Glutamatergic neuron (in vitro differentiated cells): ENCODE results near the gene FAXDC2. TPM values are rescaled to one million over a fixed set of nuclear protein-coding genes. Genes with fewer than 3 reads are reported as not detected.

Experiments used
- DNase-seq: peaks from one replicate; pipeline ENCODE4 v3.0.0; 2022
- H3K27ac Mint-ChIP-seq: one replicate; pipeline ENCODE4 v1.8.0; 2020; ENCODE audit warnings: mild to moderate bottlenecking, mixed read lengths, inconsistent platforms; ENCODE audit not compliant: unreplicated experiment
- H3K27me3 Mint-ChIP-seq: one replicate; pipeline ENCODE4 v1.8.0; 2020; ENCODE audit warnings: mild to moderate bottlenecking, moderate library complexity, mixed read lengths, inconsistent platforms; ENCODE audit not compliant: unreplicated experiment
- H3K36me3 Mint-ChIP-seq: one replicate; pipeline ENCODE4 v1.8.0; 2020; ENCODE audit warnings: mild to moderate bottlenecking, mixed read lengths, inconsistent platforms; ENCODE audit not compliant: unreplicated experiment
- H3K4me1 Mint-ChIP-seq: one replicate; pipeline ENCODE4 v1.8.0; 2020; ENCODE audit warnings: mild to moderate bottlenecking, low read depth, mixed read lengths, inconsistent platforms; ENCODE audit not compliant: unreplicated experiment
- H3K4me3 Mint-ChIP-seq: one replicate; pipeline ENCODE4 v1.8.0; 2020; ENCODE audit warnings: mild to moderate bottlenecking, mixed read lengths, inconsistent platforms; ENCODE audit not compliant: unreplicated experiment
- H3K9me3 Mint-ChIP-seq: one replicate; pipeline ENCODE4 v1.8.0; 2020; ENCODE audit warnings: mild to moderate bottlenecking, moderate library complexity, mixed read lengths, inconsistent platforms; ENCODE audit not compliant: unreplicated experiment
- total RNA-seq: library from RNA; stranded (reverse); fragmentation: NEBNext Ultra II Directional; extraction: Animal tissue kit (Norgen Biotek cat#: 25700); gene quantifications from one replicate; pipeline ENCODE4 v1.2.1, GENCODE V29; 2021; ENCODE audit not compliant: unreplicated experiment
- TF ChIP-seq, protein P1 (sequence below): fragments of 200-600 bp; sonication (generic); IDR thresholded peaks from one replicate; pipeline ENCODE4 v1.5.0; 2021; ENCODE audit not compliant: partially characterized antibody, unreplicated experiment

The FAXDC2 gene
- total RNA-seq, 1 donor from 2014 or later, result 0.66 TPM

DNA sequence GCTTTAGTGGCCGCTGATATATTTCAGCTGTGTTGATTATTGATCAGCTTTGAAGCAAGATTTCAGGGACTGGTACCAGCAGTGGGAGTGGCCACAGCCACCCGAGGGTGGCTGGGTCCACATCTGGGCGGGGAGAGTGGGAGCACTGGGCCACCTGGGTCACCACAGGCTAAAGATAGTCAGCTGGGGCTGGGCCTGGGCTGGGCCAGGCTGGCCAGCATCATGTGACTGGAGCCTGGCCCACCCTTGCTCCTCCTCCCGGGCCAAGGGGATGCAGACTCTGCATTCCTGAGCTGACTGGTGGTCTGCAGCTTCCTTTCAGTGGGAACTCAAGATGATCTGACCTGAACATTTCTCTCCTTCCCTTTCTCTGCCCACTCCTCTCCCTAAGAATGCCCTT, 68.1 kb downstream of the FAXDC2 start:
- TF ChIP-seq, protein P1, sequence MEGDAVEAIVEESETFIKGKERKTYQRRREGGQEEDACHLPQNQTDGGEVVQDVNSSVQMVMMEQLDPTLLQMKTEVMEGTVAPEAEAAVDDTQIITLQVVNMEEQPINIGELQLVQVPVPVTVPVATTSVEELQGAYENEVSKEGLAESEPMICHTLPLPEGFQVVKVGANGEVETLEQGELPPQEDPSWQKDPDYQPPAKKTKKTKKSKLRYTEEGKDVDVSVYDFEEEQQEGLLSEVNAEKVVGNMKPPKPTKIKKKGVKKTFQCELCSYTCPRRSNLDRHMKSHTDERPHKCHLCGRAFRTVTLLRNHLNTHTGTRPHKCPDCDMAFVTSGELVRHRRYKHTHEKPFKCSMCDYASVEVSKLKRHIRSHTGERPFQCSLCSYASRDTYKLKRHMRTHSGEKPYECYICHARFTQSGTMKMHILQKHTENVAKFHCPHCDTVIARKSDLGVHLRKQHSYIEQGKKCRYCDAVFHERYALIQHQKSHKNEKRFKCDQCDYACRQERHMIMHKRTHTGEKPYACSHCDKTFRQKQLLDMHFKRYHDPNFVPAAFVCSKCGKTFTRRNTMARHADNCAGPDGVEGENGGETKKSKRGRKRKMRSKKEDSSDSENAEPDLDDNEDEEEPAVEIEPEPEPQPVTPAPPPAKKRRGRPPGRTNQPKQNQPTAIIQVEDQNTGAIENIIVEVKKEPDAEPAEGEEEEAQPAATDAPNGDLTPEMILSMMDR, result no peak
- H3K4me3 Mint-ChIP-seq, result no peak overlapping the region
- no peak for DNase-seq

DNA sequence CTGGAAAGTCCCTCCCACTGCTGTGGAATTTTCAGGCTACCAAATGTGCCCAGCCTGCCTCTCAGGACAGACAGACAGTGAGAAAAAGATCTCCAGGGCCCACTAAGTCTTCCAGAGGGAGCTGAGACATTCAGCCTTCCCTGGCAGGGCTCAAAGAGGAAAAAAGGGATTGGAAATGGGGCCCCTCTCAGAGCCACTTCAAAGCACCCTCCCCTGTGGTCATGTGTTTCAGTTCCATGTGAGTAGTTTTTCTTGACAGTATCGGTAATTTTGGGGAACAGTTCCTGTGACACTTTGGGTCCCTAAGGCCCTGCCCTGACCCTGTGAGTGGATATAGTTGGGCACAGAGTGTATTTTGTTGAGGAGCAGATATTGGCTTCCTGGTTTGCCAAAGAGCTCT, 70.3 kb downstream of the FAXDC2 start:
- Mint-ChIP-seq H3K4me1 (peaks cover 14% of the 10 kb centered on the region), H3K4me3 (no peak overlapping the region), H3K36me3 (no peaks in the 10 kb centered on the region), H3K9me3 (peaks cover 6% of the 10 kb centered on the region), H3K27ac (no peak overlapping the region), H3K27me3 (no peaks in the 10 kb centered on the region)
- DNase-seq, result no peak
- TF ChIP-seq, protein P1, result no peak

More for the DNA sequence above, 68.1 kb downstream of the FAXDC2 start:
- Mint-ChIP-seq H3K27me3 (no peaks in the 10 kb centered on the region), H3K9me3 (peaks cover 6% of the 10 kb centered on the region), H3K36me3 (no peaks in the 10 kb centered on the region), H3K4me1 (peaks cover 16% of the 10 kb centered on the region), H3K27ac (no peak overlapping the region)

DNA sequence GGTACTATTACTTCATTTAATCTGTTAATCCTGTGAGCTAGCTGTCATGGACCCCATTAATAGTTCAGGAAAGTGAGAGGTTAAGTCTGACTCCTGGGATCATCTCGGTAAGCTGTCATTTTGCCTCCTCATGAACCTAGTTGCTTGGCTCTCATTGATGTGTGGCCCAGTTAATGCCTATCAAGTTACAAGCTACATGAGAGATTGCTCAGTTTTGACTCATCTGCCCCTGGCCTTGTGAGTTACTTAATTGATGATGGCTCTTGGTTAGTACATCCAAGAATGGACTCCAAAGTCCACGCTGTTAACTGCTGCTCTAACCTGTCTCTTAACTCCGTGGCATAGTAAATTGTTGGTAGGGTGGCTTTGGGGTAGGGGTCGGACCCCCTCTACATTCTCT, 71.3 kb downstream of the FAXDC2 start:
- peak overlapping the region; percentile 38 for H3K27ac Mint-ChIP-seq
- H3K9me3 Mint-ChIP-seq, result peaks cover 3% of the 10 kb centered on the region
- H3K4me1 Mint-ChIP-seq, result peaks cover 10% of the 10 kb centered on the region
- no peak for DNase-seq
- no peaks in the 10 kb centered on the region for H3K36me3 Mint-ChIP-seq
- H3K27me3 Mint-ChIP-seq, result peaks cover 1% of the 10 kb centered on the region
- TF ChIP-seq, protein P1, result no peak
- H3K4me3 Mint-ChIP-seq, result no peak overlapping the region

DNA sequence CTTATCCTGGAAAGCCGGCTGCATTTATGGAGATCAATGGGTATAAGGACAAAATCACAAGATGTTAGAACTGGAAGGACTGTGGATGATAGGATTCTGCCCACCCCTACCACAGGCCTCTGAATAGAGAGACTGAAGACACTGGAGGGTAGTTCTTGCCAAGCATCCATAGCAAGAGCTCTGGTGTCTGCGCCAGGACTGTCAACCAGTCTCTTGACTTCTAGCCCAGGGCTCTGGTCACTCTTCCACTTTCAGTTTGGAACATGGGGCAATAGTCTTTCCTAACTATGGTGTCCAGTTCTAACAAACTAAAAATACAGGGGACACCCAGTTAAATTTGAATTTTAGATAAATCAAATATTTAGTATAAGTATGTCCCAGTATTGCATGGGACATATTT, 71.9 kb downstream of the FAXDC2 start:
- Mint-ChIP-seq H3K9me3 (peaks cover 2% of the 10 kb centered on the region), H3K27ac (no peak overlapping the region), H3K4me1 (peaks cover 7% of the 10 kb centered on the region), H3K27me3 (peaks cover 1% of the 10 kb centered on the region), H3K36me3 (no peaks in the 10 kb centered on the region), H3K4me3 (no peak overlapping the region)
- no peak for DNase-seq
- TF ChIP-seq, protein P1, result no peak

DNA sequence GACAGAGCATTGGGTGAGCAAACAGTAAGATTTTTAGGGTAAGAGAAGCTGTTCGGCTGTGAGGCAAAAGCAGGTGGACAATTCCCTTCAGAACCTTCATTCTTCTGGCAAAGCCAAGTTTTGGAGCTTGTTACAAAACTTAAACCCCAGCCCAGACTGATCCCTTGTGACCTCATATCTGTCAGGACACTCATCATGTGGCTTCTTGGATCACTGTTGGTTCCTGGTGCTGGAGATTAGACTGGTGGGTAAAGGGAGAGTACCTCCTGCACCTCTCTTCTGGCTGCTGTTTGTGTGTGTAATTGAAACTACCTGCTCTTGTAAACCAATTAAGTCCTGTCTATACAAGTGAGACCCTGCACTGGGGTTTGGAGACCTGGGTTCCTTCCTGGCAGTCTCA, 74.2 kb downstream of the FAXDC2 start:
- no peak overlapping the region for H3K4me3 Mint-ChIP-seq
- peaks cover 2% of the 10 kb centered on the region for H3K9me3 Mint-ChIP-seq
- no peak for DNase-seq
- peaks cover 1% of the 10 kb centered on the region for H3K27me3 Mint-ChIP-seq
- peaks cover 12% of the 10 kb centered on the region for H3K4me1 Mint-ChIP-seq
- TF ChIP-seq, protein P1, result no peak
- H3K27ac Mint-ChIP-seq, result no peak overlapping the region
- no peaks in the 10 kb centered on the region for H3K36me3 Mint-ChIP-seq
